Fibroblast of lung (primary cell): ENCODE results near the gene URB1. TPM values are rescaled to one million over a fixed set of nuclear protein-coding genes. Genes with fewer than 3 reads are reported as not detected.
A peak's percentile ranks its signal among the peaks of the same experiment; 100 is the strongest.

ENCODE experiments used
- DNase-seq, 2 donors: peaks; one replicate each; pipeline versions ENCODE4 v3.0.0 to v3.0.0-alpha.2; 2010; ENCODE audit warnings: low read depth in 2 of 2
- H2AFZ ChIP-seq: 2 replicates; pipeline ENCODE4 v1.5.1; 2012; ENCODE audit warnings: low read length, control low read depth, inconsistent platforms
- H3K27ac ChIP-seq: 2 replicates; pipeline ENCODE4 v1.5.1; 2011; ENCODE audit warnings: low read length, control low read depth; ENCODE audit not compliant: insufficient read depth
- H3K27me3 ChIP-seq: 2 replicates; pipeline ENCODE4 v1.5.1; 2011; ENCODE audit warnings: mild to moderate bottlenecking, low read length; ENCODE audit not compliant: control insufficient read depth, insufficient read depth
- H3K36me3 ChIP-seq: 2 replicates; pipeline ENCODE4 v1.5.1; 2011; ENCODE audit warnings: low read length; ENCODE audit not compliant: control insufficient read depth, insufficient read depth
- H3K4me1 ChIP-seq: 2 replicates; pipeline ENCODE4 v1.5.1; 2011; ENCODE audit warnings: low read length; ENCODE audit not compliant: control insufficient read depth, insufficient read depth; ENCODE audit errors: extremely low read depth
- H3K4me2 ChIP-seq: 2 replicates; pipeline ENCODE4 v1.5.1; 2011; ENCODE audit warnings: low read length, control low read depth; ENCODE audit not compliant: insufficient read depth; ENCODE audit errors: extremely low read depth
- H3K4me3 ChIP-seq, 4 experiments: fragments of 200-600 bp in 1 of 4; sonication (generic) in 1 of 4; replicated peaks in 1 of 4; 2 replicates each; pipeline ENCODE4 v1.5.1; 2011 to 2016; ENCODE audit warnings: low read length in 4 of 4, low read depth in 3 of 4, mild to moderate bottlenecking in 3 of 4, control low read depth in 2 of 4, inconsistent platforms in 1 of 4, mixed read lengths in 1 of 4; ENCODE audit not compliant: insufficient read depth in 1 of 4; ENCODE audit errors: control extremely low read depth in 1 of 4
- H3K79me2 ChIP-seq: 2 replicates; pipeline ENCODE4 v1.5.1; 2012; ENCODE audit warnings: mild to moderate bottlenecking, low read length, inconsistent platforms; ENCODE audit not compliant: control insufficient read depth, insufficient read depth
- H3K9ac ChIP-seq: 2 replicates; pipeline ENCODE4 v1.5.1; 2011; ENCODE audit warnings: mild to moderate bottlenecking, low read length, control low read depth; ENCODE audit not compliant: insufficient read depth
- H3K9me3 ChIP-seq: 2 replicates; pipeline ENCODE4 v1.5.1; 2012; ENCODE audit warnings: low read depth, low read length; ENCODE audit not compliant: control insufficient read depth, insufficient read depth
- H4K20me1 ChIP-seq: 2 replicates; pipeline ENCODE4 v1.5.1; 2011; ENCODE audit warnings: low read length; ENCODE audit not compliant: control insufficient read depth, insufficient read depth; ENCODE audit errors: extremely low read depth
- CTCF ChIP-seq, 2 donors: IDR thresholded peaks in 1 of 2; conservative IDR thresholded peaks in 1 of 2; 1 replicate in 1 of 2; 2 replicates in 1 of 2; pipeline ENCODE4 v1.5.1; 2011 to 2012; ENCODE audit warnings: low read length in 2 of 2, control low read depth in 1 of 2, inconsistent platforms in 1 of 2, low read depth in 1 of 2, mild to moderate bottlenecking in 1 of 2
- EZH2 ChIP-seq: IDR thresholded peaks from 2 replicates; pipeline ENCODE4 v1.5.1; 2012; ENCODE audit warnings: low read length, control low read depth, mild to moderate bottlenecking; ENCODE audit errors: missing control alignments
- polyA plus RNA-seq, 2 donors: library from polyadenylated mRNA; depleted of rRNA in 1 of 2; stranded (reverse) in 1 of 2; unstranded in 1 of 2; fragments of >200 nt; gene quantifications; 2 replicates each; pipeline ENCODE4 v1.2.1, GENCODE V29; 2011 to 2012; ENCODE audit warnings: missing spikeins in 1 of 2
- total RNA-seq: library from RNA; depleted of rRNA; stranded (reverse); fragments of >200 nt; gene quantifications from 2 replicates; pipeline ENCODE4 v1.2.1, GENCODE V29; 2014

Gene URB1
- total and polyA plus RNA-seq, 2 donors (not counting 1 experiment from before 2014, with no cell fraction given), result 4.3 to 17.7 TPM

DNA sequence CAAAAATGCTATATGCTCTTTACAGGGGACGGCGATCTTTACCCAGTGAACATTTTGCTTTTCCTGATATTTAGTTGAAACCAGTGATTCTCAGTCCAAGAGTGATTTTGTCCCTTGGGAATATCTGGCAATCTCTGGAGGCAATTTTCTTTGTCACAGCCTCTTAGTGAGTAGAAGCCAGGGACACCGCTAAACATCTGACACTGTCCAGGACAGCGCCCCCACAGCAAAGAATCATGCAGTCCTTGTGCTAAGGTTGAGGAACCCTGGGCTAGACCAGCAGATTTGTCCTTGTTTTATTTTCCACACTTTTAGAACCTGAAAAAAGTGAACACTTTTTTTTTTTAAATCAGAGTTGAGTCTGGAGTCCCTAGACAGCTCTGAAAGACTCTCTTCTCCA, 32.8 kb upstream of the URB1 start:
- H3K36me3 ChIP-seq, result no peaks in the 10 kb centered on the region
- H3K9ac ChIP-seq, result no peak overlapping the region
- no peak overlapping the region for H3K4me3 ChIP-seq
- H3K4me1 ChIP-seq, result peaks cover 4% of the 10 kb centered on the region
- H2AFZ ChIP-seq, result no peak overlapping the region
- no peak for DNase-seq
- no peak for TF ChIP-seq CTCF (conservative IDR thresholded peaks at IDR 0.05 in 1 of 2, IDR thresholded peaks at IDR 0.05 in 1 of 2; ENCODE audit: low read depth in 1 of 2, low read length in 2 of 2)
- TF ChIP-seq EZH2, result no peak
- no peaks in the 10 kb centered on the region for H3K9me3 ChIP-seq
- H3K79me2 ChIP-seq, result no peaks in the 10 kb centered on the region
- H3K4me2 ChIP-seq, result no peak overlapping the region
- H4K20me1 ChIP-seq, result no peaks in the 10 kb centered on the region
- no peak overlapping the region for H3K27ac ChIP-seq
- H3K27me3 ChIP-seq, result no peaks in the 10 kb centered on the region

- H3K36me3 ChIP-seq, result no peaks in the 10 kb centered on the region
- H3K9ac ChIP-seq, result no peak overlapping the region
Measured at GRCh38 chr21:32424674-32425073, 31.9 kb upstream of the URB1 start.

GRCh38 chr21:32424191-32424535, 31.4 kb upstream of the URB1 start:
- H3K9ac ChIP-seq, result no peak overlapping the region
- H3K9me3 ChIP-seq, result no peaks in the 10 kb centered on the region
- no peaks in the 10 kb centered on the region for H4K20me1 ChIP-seq
- DNase-seq, result peak in 1 of 2 donors; percentile 57
- H3K36me3 ChIP-seq, result no peaks in the 10 kb centered on the region
- no peak overlapping the region for H2AFZ ChIP-seq
- H3K4me2 ChIP-seq, result no peak overlapping the region
- no peaks in the 10 kb centered on the region for H3K79me2 ChIP-seq
- no peak overlapping the region for H3K4me3 ChIP-seq
- no peak overlapping the region for H3K27ac ChIP-seq
- H3K4me1 ChIP-seq, result peaks cover 4% of the 10 kb centered on the region
- no peaks in the 10 kb centered on the region for H3K27me3 ChIP-seq
- TF ChIP-seq CTCF (conservative IDR thresholded peaks at IDR 0.05 in 1 of 2, IDR thresholded peaks at IDR 0.05 in 1 of 2; ENCODE audit: low read depth in 1 of 2, low read length in 2 of 2) (no peak), EZH2 (no peak)

More at GRCh38 chr21:32424674-32425073, 31.9 kb upstream of the URB1 start:
- TF ChIP-seq EZH2, result no peak
- no peak for TF ChIP-seq CTCF (conservative IDR thresholded peaks at IDR 0.05 in 1 of 2, IDR thresholded peaks at IDR 0.05 in 1 of 2; ENCODE audit: low read depth in 1 of 2, low read length in 2 of 2)
- DNase-seq, result peak; percentile 26 to 63
- Histone ChIP-seq H2AFZ (no peak overlapping the region), H3K27ac (no peak overlapping the region), H3K4me1 (peaks cover 4% of the 10 kb centered on the region), H3K9me3 (no peaks in the 10 kb centered on the region), H3K4me3 (no peak overlapping the region), H3K27me3 (no peaks in the 10 kb centered on the region), H3K4me2 (no peak overlapping the region), H3K79me2 (no peaks in the 10 kb centered on the region), H4K20me1 (no peaks in the 10 kb centered on the region)
